Fibroblast of lung (primary cell): ENCODE results near the gene CYP2S1.

Experiments used
- CTCF ChIP-seq, 2 donors: IDR thresholded peaks in 1 of 2; conservative IDR thresholded peaks in 1 of 2; 1 replicate in 1 of 2; 2 replicates in 1 of 2; pipeline ENCODE4 v1.5.1; 2011 to 2012; ENCODE audit warnings: low read length in 2 of 2, control low read depth in 1 of 2, inconsistent platforms in 1 of 2, low read depth in 1 of 2, mild to moderate bottlenecking in 1 of 2
- EZH2 ChIP-seq: IDR thresholded peaks from 2 replicates; pipeline ENCODE4 v1.5.1; 2012; ENCODE audit warnings: low read length, control low read depth, mild to moderate bottlenecking; ENCODE audit errors: missing control alignments

- TF ChIP-seq CTCF (conservative IDR thresholded peaks at IDR 0.05 in 1 of 2, IDR thresholded peaks at IDR 0.05 in 1 of 2; ENCODE audit: low read depth in 1 of 2, low read length in 2 of 2) (no peak), EZH2 (no peak)
Measured at GRCh38 chr19:41225238-41226052, 32.4 kb downstream of the CYP2S1 start.
